GM23338 (cell line): ENCODE measurements around the gene RSBN1L. TPM values are rescaled to one million over a fixed set of nuclear protein-coding genes. Genes with fewer than 3 reads are reported as not detected.

Experiments used
- ATAC-seq: fragments of 200-7000 bp; cut with Tn5 transposase; 3 replicates; pipeline ENCODE4 v1.9.1; 2020
- DNase-seq: peaks from one replicate; pipeline ENCODE4 v3.0.0-alpha.2; 2015; ENCODE audit warnings: low spot score
- H2AFZ ChIP-seq: fragments of 200-600 bp; sonication (generic); 2 replicates; pipeline ENCODE4 v1.8.0; 2016; ENCODE audit warnings: antibody characterized with exemption, mild to moderate bottlenecking, moderate library complexity
- H3F3A ChIP-seq: fragments of 200-600 bp; sonication (generic); replicated peaks from 2 replicates; pipeline ENCODE4 v1.8.0; 2017; ENCODE audit warnings: antibody characterized with exemption, mixed run types, low read depth
- H3K27ac ChIP-seq: fragments of 200-600 bp; sonication (generic); 2 replicates; pipeline ENCODE4 v1.6.1; 2016; ENCODE audit warnings: low read depth
- H3K27me3 ChIP-seq: fragments of 200-600 bp; sonication (generic); 2 replicates; pipeline ENCODE4 v1.8.0; 2016; ENCODE audit warnings: mild to moderate bottlenecking, mixed run types, moderate library complexity; ENCODE audit not compliant: insufficient read depth
- H3K36me3 ChIP-seq: fragments of 200-600 bp; sonication (generic); 2 replicates; pipeline ENCODE4 v1.8.0; 2016; ENCODE audit warnings: mild to moderate bottlenecking; ENCODE audit not compliant: insufficient read depth
- H3K4me1 ChIP-seq: fragments of 200-600 bp; sonication (generic); 2 replicates; pipeline ENCODE4 v1.8.0; 2016; ENCODE audit warnings: mild to moderate bottlenecking, moderate library complexity; ENCODE audit not compliant: insufficient read depth
- H3K4me2 ChIP-seq: fragments of 200-600 bp; sonication (generic); 2 replicates; pipeline ENCODE4 v1.7.1; 2017; ENCODE audit warnings: mixed run types
- H3K4me3 ChIP-seq: fragments of 200-600 bp; sonication (generic); 2 replicates; pipeline ENCODE4 v1.6.1; 2016; ENCODE audit warnings: mixed run types
- H3K79me2 ChIP-seq: fragments of 200-600 bp; sonication (generic); replicated peaks from 2 replicates; pipeline ENCODE4 v1.8.0; 2017; ENCODE audit warnings: mild to moderate bottlenecking; ENCODE audit not compliant: insufficient read depth
- H3K9me2 ChIP-seq: fragments of 200-600 bp; sonication (generic); 2 replicates; pipeline ENCODE4 v1.8.0; 2017; ENCODE audit not compliant: insufficient read depth
- H4K20me1 ChIP-seq: fragments of 200-600 bp; sonication (generic); replicated peaks from 2 replicates; pipeline ENCODE4 v1.8.0; 2017; ENCODE audit warnings: mild to moderate bottlenecking; ENCODE audit not compliant: insufficient read depth
- H3K27ac Mint-ChIP-seq: 2 replicates; pipeline ENCODE4 v1.8.0; 2020; ENCODE audit warnings: inconsistent platforms, mild to moderate bottlenecking, moderate library complexity, mixed read lengths
- H3K27me3 Mint-ChIP-seq: 3 replicates; pipeline ENCODE4 v1.8.0; 2022; ENCODE audit warnings: low read depth, mild to moderate bottlenecking, moderate library complexity, mixed read lengths, inconsistent platforms; ENCODE audit not compliant: insufficient read depth, poor library complexity
- H3K36me3 Mint-ChIP-seq: 3 replicates; pipeline ENCODE4 v1.8.0; 2021; ENCODE audit warnings: low read depth, mild to moderate bottlenecking, inconsistent platforms, moderate library complexity, mixed read lengths
- H3K4me1 Mint-ChIP-seq: 3 replicates; pipeline ENCODE4 v1.8.0; 2020; ENCODE audit warnings: mild to moderate bottlenecking, inconsistent platforms, mixed read lengths
- H3K4me3 Mint-ChIP-seq: 3 replicates; pipeline ENCODE4 v1.8.0; 2021; ENCODE audit warnings: moderate library complexity, mild to moderate bottlenecking, inconsistent platforms, mixed read lengths
- H3K9me3 Mint-ChIP-seq: 3 replicates; pipeline ENCODE4 v1.8.0; 2020; ENCODE audit warnings: moderate library complexity, mild to moderate bottlenecking, inconsistent platforms, mixed read lengths
- CREB1 ChIP-seq: fragments of 250-450 bp; sonication (Bioruptor Pico); IDR thresholded peaks from 2 replicates; pipeline ENCODE4 v1.5.0; 2020; ENCODE audit warnings: low read depth, mild to moderate bottlenecking, moderate library complexity
- EZH2 ChIP-seq: fragments of 200-600 bp; sonication (generic); IDR thresholded peaks from one replicate; pipeline ENCODE4 v1.8.0; 2017; ENCODE audit warnings: antibody characterized with exemption, mild to moderate bottlenecking, low read depth; ENCODE audit not compliant: unreplicated experiment
- EZH2phosphoT487 ChIP-seq: fragments of 200-600 bp; sonication (generic); IDR thresholded peaks from one replicate; pipeline ENCODE4 v1.8.1; 2018; ENCODE audit warnings: antibody characterized with exemption; ENCODE audit not compliant: unreplicated experiment
- JUNB ChIP-seq: IDR thresholded peaks from one replicate; pipeline ENCODE4 v1.6.1; 2016; ENCODE audit warnings: antibody characterized with exemption; ENCODE audit not compliant: unreplicated experiment
- NANOG ChIP-seq: IDR thresholded peaks from 2 replicates; pipeline ENCODE4 v1.6.1; 2016; ENCODE audit warnings: antibody characterized with exemption, borderline replicate concordance
- POLR2AphosphoS5 ChIP-seq: IDR thresholded peaks from 2 replicates; pipeline ENCODE4 v1.6.1; 2016; ENCODE audit warnings: antibody characterized with exemption, low read depth
- STAT1 ChIP-seq: IDR thresholded peaks from one replicate; pipeline ENCODE4 v1.6.1; 2016; ENCODE audit warnings: antibody characterized with exemption; ENCODE audit not compliant: unreplicated experiment
- ZNF331 ChIP-seq: fragments of 250-450 bp; sonication (Bioruptor Pico); IDR thresholded peaks from 2 replicates; pipeline ENCODE4 v1.5.0; 2020; ENCODE audit warnings: low read depth, mild to moderate bottlenecking, moderate library complexity
- ZNF462 ChIP-seq: fragments of 250-450 bp; sonication (Bioruptor Pico); IDR thresholded peaks from 2 replicates; pipeline ENCODE4 v1.5.0; 2020; ENCODE audit warnings: mild to moderate bottlenecking, moderate library complexity
- polyA plus RNA-seq: library from polyadenylated mRNA; unstranded; fragments of >200 nt; fragmentation: Nextera tagmentation; extraction: Ambion mirVana; gene quantifications from 2 replicates; pipeline ENCODE4 v1.2.1, GENCODE V29; 2016
- total RNA-seq: library from RNA; depleted of rRNA; stranded (reverse); fragments of >200 nt; shearing (Covaris generic); gene quantifications from 2 replicates; pipeline ENCODE4 v1.2.3, GENCODE V29; 2014
- TF ChIP-seq, protein P1 (sequence below): IDR thresholded peaks from 2 replicates; pipeline ENCODE4 v1.6.1; 2016; ENCODE audit warnings: antibody characterized with exemption
- TF ChIP-seq, protein P2 (sequence below), 2 experiments: fragments of 200-600 bp in 1 of 2; sonication (generic) in 1 of 2; conservative IDR thresholded peaks; 2 replicates each; pipeline versions ENCODE4 v1.5.1 to v1.6.1; 2016 to 2017; ENCODE audit warnings: antibody characterized with exemption in 2 of 2, low read depth in 2 of 2, mild to moderate bottlenecking in 2 of 2, moderate library complexity in 1 of 2
- TF ChIP-seq, protein P3 (sequence below): IDR thresholded peaks from one replicate; pipeline ENCODE4 v1.6.1; 2018; ENCODE audit warnings: antibody characterized with exemption; ENCODE audit not compliant: unreplicated experiment

RSBN1L gene
- total and polyA plus RNA-seq, 2 experiments from 2014 or later, result 9.7 to 19.7 TPM

GRCh38 chr7:77691892-77692491 is 4.3 kb upstream of the RSBN1L start:
- Histone ChIP-seq H4K20me1 (peaks cover 20% of the 10 kb centered on the region), H3K27ac (peak overlapping the region; percentile 45; the same call in 1 of the 2 replicates), H3K9me2 (no peaks in the 10 kb centered on the region), H3K4me3 (no peak overlapping the region), H3F3A (no peaks in the 10 kb centered on the region), H3K4me2 (no peak overlapping the region), H3K36me3 (0 out of 2 replicates have a peak, but pooled peaks cover 4% of the 10 kb centered on the region), H3K4me1 (peaks cover 14% of the 10 kb centered on the region), H2AFZ (no peak overlapping the region), H3K27me3 (no peaks in the 10 kb centered on the region), H3K79me2 (peaks cover 91% of the 10 kb centered on the region)
- Mint-ChIP-seq H3K36me3 (peaks cover 25% of the 10 kb centered on the region; the same call in 2 of the 3 replicates), H3K27ac (no peak overlapping the region; the same call in 1 of the 2 replicates), H3K4me1 (peaks cover 27% of the 10 kb centered on the region), H3K4me3 (no peak overlapping the region; the same call in 2 of the 3 replicates), H3K9me3 (no peaks in the 10 kb centered on the region), H3K27me3 (peaks cover 3% of the 10 kb centered on the region)
- no peak for ATAC-seq
- no peak for DNase-seq
- TF ChIP-seq, protein P1, sequence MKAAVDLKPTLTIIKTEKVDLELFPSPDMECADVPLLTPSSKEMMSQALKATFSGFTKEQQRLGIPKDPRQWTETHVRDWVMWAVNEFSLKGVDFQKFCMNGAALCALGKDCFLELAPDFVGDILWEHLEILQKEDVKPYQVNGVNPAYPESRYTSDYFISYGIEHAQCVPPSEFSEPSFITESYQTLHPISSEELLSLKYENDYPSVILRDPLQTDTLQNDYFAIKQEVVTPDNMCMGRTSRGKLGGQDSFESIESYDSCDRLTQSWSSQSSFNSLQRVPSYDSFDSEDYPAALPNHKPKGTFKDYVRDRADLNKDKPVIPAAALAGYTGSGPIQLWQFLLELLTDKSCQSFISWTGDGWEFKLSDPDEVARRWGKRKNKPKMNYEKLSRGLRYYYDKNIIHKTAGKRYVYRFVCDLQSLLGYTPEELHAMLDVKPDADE, result no peak
- TF ChIP-seq NANOG, result no peak
- no peak for TF ChIP-seq EZH2phosphoT487
- no peak for TF ChIP-seq ZNF462 (CRISPR knock-in tag)
- TF ChIP-seq STAT1, result no peak
- no peak for TF ChIP-seq EZH2
- no peak for TF ChIP-seq ZNF331
- TF ChIP-seq, protein P2, sequence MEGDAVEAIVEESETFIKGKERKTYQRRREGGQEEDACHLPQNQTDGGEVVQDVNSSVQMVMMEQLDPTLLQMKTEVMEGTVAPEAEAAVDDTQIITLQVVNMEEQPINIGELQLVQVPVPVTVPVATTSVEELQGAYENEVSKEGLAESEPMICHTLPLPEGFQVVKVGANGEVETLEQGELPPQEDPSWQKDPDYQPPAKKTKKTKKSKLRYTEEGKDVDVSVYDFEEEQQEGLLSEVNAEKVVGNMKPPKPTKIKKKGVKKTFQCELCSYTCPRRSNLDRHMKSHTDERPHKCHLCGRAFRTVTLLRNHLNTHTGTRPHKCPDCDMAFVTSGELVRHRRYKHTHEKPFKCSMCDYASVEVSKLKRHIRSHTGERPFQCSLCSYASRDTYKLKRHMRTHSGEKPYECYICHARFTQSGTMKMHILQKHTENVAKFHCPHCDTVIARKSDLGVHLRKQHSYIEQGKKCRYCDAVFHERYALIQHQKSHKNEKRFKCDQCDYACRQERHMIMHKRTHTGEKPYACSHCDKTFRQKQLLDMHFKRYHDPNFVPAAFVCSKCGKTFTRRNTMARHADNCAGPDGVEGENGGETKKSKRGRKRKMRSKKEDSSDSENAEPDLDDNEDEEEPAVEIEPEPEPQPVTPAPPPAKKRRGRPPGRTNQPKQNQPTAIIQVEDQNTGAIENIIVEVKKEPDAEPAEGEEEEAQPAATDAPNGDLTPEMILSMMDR (conservative IDR thresholded peaks at IDR 0.05; ENCODE audit: low read depth in 2 of 2), result no peak
- TF ChIP-seq JUNB, result no peak
- no peak for TF ChIP-seq CREB1
- TF ChIP-seq POLR2AphosphoS5, result no peak
- TF ChIP-seq, protein P3, sequence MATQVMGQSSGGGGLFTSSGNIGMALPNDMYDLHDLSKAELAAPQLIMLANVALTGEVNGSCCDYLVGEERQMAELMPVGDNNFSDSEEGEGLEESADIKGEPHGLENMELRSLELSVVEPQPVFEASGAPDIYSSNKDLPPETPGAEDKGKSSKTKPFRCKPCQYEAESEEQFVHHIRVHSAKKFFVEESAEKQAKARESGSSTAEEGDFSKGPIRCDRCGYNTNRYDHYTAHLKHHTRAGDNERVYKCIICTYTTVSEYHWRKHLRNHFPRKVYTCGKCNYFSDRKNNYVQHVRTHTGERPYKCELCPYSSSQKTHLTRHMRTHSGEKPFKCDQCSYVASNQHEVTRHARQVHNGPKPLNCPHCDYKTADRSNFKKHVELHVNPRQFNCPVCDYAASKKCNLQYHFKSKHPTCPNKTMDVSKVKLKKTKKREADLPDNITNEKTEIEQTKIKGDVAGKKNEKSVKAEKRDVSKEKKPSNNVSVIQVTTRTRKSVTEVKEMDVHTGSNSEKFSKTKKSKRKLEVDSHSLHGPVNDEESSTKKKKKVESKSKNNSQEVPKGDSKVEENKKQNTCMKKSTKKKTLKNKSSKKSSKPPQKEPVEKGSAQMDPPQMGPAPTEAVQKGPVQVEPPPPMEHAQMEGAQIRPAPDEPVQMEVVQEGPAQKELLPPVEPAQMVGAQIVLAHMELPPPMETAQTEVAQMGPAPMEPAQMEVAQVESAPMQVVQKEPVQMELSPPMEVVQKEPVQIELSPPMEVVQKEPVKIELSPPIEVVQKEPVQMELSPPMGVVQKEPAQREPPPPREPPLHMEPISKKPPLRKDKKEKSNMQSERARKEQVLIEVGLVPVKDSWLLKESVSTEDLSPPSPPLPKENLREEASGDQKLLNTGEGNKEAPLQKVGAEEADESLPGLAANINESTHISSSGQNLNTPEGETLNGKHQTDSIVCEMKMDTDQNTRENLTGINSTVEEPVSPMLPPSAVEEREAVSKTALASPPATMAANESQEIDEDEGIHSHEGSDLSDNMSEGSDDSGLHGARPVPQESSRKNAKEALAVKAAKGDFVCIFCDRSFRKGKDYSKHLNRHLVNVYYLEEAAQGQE, result no peak
